HG02642 (cell line): ENCODE results near the gene PDCD5.
A peak's percentile ranks its signal among the peaks of the same experiment; 100 is the strongest.
"Not testable (repeated sequence)": the region's sequence is repeated elsewhere in the genome, so short reads cannot be mapped to it uniquely, and the experiment has no call there.

Experiments
- ATAC-seq: cut with Tn5 transposase; IDR thresholded peaks from one replicate; pipeline ENCODE4 v1.9.1; 2021; ENCODE audit warnings: mild to moderate bottlenecking; ENCODE audit not compliant: unreplicated experiment, poor library complexity

The PDCD5 gene

GRCh38 chr19:32573492-32573794, 7.5 kb upstream of the PDCD5 start:
- no peak for ATAC-seq

- ATAC-seq: no peak
These were observed 4.2 kb upstream of the PDCD5 start for GRCh38 chr19:32576790-32577189.

GRCh38 chr19:32580353-32580900, 563 bp upstream of the PDCD5 start:
- peak; percentile 24 for ATAC-seq

- ATAC-seq: no peak
These were observed 752 bp downstream of the PDCD5 start for GRCh38 chr19:32581705-32582179.

GRCh38 chr19:32587747-32588504, 6.9 kb downstream of the PDCD5 start:
- not testable (repeated sequence) for ATAC-seq

- no peak for ATAC-seq
These were observed 13.0 kb downstream of the PDCD5 start for GRCh38 chr19:32594021-32594420.

- ATAC-seq: no peak
These were observed 14.5 kb downstream of the PDCD5 start for GRCh38 chr19:32595491-32595890.

GRCh38 chr19:32598022-32598421, 17.0 kb downstream of the PDCD5 start:
- no peak for ATAC-seq

GRCh38 chr19:32599258-32599657, 18.3 kb downstream of the PDCD5 start:
- ATAC-seq: no peak

GRCh38 chr19:32599736-32600157, 18.8 kb downstream of the PDCD5 start:
- ATAC-seq: no peak

GRCh38 chr19:32603961-32604360, 23.0 kb downstream of the PDCD5 start:
- ATAC-seq: no peak

GRCh38 chr19:32605544-32605943, 24.6 kb downstream of the PDCD5 start:
- no peak for ATAC-seq

- no peak for ATAC-seq
These were observed 25.3 kb downstream of the PDCD5 start for GRCh38 chr19:32606289-32606688.

- ATAC-seq: no peak
These were observed 26.5 kb downstream of the PDCD5 start for GRCh38 chr19:32607479-32607878.

GRCh38 chr19:32611161-32611560, 30.2 kb downstream of the PDCD5 start:
- no peak for ATAC-seq

GRCh38 chr19:32613008-32613407, 32.0 kb downstream of the PDCD5 start:
- no peak for ATAC-seq

- no peak for ATAC-seq
These were observed 33.9 kb downstream of the PDCD5 start for GRCh38 chr19:32614916-32615315.

GRCh38 chr19:32615569-32615968, 34.6 kb downstream of the PDCD5 start:
- ATAC-seq: no peak

GRCh38 chr19:32619051-32619685, 38.2 kb downstream of the PDCD5 start:
- ATAC-seq: no peak

GRCh38 chr19:32622002-32622401, 41.0 kb downstream of the PDCD5 start:
- ATAC-seq: no peak

- no peak for ATAC-seq
These were observed 43.4 kb downstream of the PDCD5 start for GRCh38 chr19:32624410-32624809.

- no peak for ATAC-seq
These were observed 46.0 kb downstream of the PDCD5 start for GRCh38 chr19:32626969-32627368.
